GM21528 (cell line): ENCODE data around the gene SLC46A2.
A peak's percentile ranks its signal among the peaks of the same experiment; 100 is the strongest.

Experiments used
- ATAC-seq: cut with Tn5 transposase; IDR thresholded peaks from one replicate; pipeline ENCODE4 v1.9.1; 2021; ENCODE audit warnings: mild to moderate bottlenecking, moderate library complexity; ENCODE audit not compliant: unreplicated experiment, low FRiP score

SLC46A2 gene

DNA sequence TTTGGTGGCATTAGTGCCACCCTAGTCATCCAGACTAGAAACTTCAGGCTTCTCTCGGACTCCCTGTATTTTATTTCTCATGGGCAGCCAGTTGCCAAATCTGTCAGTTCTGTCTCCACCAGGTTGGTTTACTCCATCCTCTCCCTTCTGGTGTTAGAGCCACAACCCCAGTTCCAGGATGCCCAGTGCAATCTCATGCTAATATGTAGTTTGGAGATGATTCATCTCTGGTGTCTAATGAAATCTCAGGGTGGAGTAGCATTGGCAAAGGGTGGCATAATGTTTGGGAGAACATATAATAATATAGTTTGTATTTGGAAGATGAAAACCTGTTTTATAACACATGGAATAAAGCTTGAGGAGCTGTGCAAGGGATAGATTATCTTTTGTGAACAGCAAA lies 30.2 kb downstream of the SLC46A2 start:
- ATAC-seq, result no peak

DNA sequence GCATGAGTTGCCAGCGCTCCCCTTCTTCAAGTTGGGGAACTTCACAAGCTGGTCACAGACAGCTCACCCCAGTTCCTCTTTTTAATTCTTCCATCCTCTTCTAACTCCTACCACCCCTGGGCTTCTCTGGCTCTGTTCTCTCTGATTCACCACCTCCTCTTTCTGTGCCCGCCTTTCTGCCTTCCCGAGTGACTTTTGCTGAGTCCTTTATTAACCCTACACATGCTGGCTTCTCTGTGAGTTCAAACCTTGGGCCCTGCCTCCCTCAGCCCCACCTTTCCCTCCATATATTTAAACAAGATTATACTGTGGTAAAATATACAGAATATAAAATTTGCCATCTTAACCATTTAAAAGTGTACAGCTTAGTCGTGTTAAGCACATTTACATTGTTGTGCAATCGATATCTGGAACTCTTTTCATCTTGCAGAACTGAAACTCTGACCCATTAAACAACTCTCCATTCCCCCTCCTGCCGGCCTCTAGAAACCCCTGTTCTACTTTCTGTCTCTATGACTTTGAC lies 32.0 kb downstream of the SLC46A2 start:
- peak; percentile 64 for ATAC-seq

GRCh38 chr9:112858005-112858404 lies 32.7 kb downstream of the SLC46A2 start:
- no peak for ATAC-seq

DNA sequence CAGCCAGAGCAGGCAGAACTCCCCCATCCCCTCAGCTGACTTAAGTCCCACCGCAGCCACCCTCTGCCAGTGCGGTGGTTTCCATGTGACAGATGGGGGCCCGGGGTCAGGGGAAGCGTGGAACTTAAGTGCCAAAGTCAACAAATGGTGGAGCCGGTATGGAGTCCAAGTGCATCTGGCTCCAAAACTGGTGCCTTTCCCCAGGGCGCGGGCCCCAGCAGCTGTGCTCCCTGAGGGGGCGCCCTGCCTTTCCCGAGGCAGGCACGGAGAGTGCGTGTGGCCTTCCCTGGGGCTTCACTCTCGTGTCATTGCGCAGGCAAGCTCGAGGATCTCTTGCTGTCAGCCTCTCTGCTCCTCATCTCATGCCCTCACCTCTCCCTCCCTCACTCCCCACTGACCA lies 33.8 kb downstream of the SLC46A2 start:
- no peak for ATAC-seq

DNA sequence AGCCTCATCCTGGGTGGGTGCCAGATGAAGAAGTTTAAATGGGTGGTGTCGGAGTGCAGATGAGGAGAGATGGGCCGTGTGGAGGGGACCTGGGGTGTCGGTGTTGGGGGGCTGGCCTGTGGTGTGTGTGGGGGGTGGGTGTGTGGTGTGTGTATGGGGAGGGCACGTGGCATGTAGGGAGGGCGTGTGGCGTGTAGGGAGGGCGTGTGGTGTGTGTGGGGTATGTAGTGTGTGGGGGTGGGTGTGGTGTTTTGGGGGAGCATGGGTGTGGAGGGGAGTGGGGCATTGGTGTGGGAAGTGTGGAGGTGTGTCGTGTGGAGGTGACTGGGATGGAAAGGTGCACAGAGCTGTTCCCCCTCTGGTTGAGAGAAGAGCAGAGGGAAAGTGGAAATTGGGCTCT lies 34.5 kb downstream of the SLC46A2 start:
- ATAC-seq, result no peak

DNA sequence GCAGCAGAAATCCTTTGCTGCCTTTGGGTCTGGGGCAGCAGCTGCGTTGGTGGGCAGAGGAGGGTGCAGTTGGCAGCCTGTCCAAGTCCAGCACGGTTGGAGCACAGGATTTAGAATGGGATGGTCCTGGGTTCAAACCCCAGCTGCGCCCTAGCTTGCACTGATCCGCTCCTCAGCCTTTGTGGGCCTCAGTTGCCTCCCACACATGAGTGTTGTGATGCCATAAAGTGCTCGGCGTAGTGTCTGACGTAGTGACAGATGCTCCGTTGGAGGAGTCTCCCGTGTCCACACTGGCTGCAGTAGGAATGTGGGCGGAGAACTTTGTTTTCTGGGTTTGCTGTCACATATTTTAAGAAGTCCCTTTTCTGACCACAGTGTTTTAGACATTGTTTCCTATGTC lies 36.0 kb downstream of the SLC46A2 start:
- no peak for ATAC-seq

DNA sequence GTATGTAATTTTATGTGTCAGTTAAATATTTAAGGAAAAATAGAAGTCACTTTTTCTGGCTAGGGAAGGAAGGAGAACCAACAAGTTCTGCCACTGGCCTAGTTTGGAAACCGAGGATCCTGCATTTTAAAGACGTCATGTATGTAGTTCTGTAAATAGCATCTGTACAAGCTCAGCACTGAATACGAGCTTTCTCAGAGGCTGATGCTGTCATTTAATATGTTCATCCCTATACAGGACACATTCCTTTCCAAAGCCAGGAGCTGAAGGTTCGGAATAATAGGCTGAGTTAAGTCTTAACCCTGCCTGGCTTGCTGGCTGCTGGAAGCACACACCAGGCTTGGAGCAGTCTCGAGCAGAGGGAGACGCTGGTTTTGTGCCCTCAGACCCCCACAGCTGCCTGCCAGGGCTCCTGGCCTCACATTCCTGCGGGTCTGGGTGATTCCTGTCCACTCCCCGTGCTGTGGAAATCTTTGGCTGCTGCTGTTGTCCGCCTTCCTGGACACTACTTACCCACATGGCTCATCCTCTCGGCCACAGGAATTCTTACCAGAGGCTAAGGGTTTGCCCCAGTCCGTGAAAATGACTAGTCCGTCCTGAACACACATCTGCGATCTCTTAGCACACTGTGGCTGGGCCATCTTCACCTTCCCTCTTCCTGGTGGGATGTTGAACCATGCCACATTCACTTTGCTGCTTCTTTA lies 36.6 kb downstream of the SLC46A2 start:
- no peak for ATAC-seq

DNA sequence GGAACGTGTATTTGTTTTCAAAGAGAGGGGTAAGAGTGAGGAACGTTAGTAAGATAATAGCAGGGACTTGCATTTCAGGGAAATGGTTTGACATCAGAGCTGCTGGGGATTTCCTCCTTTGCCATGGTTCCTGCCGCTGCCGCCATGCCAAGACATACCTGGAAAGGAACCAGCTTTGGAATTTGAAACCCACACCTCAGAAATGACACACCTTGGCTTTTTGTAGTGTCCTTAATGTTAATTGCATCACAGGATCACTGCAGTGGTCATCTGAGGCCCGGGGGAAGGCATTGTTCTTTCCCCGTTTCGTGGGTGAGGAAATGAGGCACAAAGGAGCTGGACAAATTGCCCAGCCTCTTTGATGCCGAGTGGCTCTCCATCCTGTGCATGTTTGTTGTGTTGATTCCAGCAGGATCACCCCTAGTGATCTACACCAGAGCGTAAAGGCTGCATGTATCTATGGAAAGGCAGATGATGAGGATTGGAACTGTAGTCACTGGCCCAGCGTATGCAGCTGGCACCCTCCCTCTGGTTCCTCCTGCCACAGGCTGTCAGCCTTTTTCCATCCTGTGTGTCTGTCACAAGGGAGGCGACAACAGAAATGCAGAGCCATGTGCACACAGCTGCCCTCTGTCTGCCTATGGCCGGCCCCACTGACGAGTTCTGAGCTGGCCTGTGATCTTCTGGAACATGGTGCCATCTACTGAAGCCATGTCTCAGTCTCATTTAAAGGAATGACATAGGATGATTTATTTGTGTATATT lies 37.8 kb downstream of the SLC46A2 start:
- no peak for ATAC-seq

GRCh38 chr9:112850840-112851239 lies 39.8 kb downstream of the SLC46A2 start:
- no peak for ATAC-seq

DNA sequence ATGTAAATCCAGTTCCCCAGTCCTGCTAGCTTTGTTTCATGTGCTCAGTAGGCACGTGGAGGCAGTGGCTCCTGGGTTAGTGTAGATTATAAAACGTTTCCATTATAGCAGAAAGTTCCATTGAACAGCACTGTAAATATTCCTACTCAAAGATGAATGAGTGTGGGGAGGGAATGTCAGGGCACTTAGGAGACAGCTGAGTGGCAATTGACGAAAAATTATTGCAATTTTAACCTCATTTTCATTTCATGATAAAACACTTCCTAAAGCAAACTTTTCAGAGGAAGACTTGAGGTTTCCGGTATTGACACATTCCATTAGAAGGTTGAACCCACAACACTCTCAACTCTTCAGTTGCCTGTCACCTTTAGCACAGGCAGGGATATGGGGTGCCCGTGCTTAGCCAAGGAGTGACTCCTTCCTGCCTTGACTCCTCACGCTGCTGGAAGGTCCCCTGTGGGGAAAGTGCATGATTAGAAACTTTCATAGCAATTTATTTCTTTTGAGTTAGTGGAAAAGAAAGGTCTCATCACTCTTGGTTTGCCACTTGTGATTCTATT lies 41.2 kb downstream of the SLC46A2 start:
- ATAC-seq, result no peak

- no peak for ATAC-seq
Observed at GRCh38 chr9:112848316-112849151, 42.1 kb downstream of the SLC46A2 start.

DNA sequence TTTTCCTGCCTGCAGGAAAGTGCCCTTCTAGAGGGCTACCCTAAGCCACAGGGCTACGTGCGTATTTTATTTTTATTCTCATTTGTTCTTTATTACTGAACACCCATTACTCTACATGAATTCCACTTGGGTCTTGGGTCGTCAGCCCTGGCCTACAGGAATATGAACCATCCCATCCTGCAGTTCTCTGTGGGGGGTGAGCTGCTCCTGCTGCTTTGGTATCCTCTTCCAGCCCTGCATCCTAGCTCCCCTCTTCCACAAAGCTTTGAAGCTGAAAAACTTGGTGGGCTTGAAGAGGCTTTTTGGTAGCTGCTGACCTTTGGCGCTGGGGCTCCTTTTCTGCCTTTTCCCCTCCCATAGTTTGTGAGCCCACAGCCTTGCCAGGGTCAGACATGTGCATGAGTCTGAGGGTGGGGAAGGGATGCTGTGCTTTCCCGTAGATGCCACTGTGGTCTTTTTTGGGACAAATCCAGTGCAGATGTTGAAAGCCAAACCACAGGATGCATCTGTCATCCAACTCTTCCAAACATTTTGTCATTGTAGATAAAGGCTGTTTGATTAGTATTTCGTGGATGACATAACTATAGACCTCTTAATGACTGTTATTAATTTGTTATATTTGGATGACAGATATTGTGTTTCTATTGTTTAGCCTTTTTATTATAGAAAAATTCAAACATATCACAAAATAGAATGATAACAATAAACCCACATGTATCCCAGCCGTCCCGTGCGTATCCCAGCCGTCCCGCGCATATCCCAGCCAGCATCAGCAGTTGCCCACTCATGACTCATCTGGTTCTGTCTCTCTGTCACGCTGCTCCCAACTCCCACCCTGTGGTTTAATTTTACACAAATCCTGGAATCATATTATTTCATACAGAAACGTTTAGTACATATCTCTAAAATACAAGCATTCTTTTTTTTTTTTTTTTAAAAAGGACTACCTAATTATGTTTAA lies 43.9 kb downstream of the SLC46A2 start:
- ATAC-seq, result no peak

GRCh38 chr9:112844771-112845542 lies 45.7 kb downstream of the SLC46A2 start:
- peak; percentile 76 for ATAC-seq

DNA sequence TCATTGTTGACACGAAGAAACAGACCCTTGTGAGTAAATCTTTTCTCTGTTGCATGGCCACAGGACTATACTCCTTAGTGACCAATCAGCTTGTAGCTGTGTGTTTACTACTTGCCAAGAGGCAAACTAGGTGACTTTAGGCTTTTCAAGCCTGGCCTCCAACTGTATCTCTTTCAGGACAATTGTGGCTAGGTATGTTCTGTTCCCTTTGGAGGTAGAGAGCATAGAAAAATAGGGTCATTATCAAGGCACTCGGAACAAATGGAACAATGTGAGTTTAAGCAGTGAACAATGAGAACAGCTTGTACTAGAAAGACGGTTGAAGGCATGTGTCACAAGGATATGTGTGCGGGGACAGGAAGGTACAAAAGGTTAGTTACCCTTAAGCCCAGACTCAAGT lies 48.1 kb downstream of the SLC46A2 start:
- no peak for ATAC-seq

GRCh38 chr9:112841261-112841660 lies 49.4 kb downstream of the SLC46A2 start:
- ATAC-seq, result no peak

DNA sequence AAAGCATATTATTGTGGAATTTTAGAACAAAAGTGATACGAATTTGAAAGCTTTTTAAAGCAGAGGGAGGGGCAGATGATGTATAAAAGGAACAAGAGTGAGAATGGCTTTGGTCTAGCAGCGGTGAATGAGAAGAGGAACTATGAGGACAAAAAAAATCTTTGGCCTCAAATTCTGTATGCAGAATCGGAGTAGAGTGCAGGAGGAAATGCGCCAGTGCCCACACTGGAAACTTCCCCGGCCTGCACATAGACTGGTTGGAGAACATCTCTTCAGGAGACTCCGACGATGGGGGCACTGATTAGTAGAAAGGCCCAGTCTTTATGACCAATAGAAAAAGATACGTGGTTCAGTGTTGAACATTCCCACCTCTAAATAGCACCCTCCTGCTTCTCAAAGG lies 51.3 kb downstream of the SLC46A2 start:
- ATAC-seq, result no peak

GRCh38 chr9:112838342-112838741 lies 52.3 kb downstream of the SLC46A2 start:
- ATAC-seq, result no peak

- ATAC-seq, result no peak
Observed at GRCh38 chr9:112836394-112836793, 54.3 kb downstream of the SLC46A2 start.

DNA sequence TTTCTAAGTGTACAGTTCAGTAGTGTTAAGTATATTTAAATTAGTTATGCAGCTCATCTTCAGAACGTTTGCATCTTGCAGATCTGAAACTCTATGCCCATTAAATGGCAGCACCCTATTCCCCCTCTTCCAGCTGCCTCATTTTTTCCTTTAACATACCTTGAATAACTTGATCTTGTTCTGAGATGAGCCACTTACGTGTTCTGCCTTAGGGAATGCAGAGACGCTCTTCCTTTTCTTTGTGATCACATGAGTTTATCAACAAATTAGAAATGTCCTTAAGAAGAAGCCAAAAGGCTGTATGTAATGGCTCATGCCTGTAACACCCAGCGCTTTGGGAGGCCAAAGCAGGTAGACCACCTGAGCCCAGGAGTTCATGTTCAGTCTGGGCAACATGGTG lies 57.6 kb downstream of the SLC46A2 start:
- ATAC-seq, result no peak
